Measurements from ENCODE around the gene IL24.

DNA sequence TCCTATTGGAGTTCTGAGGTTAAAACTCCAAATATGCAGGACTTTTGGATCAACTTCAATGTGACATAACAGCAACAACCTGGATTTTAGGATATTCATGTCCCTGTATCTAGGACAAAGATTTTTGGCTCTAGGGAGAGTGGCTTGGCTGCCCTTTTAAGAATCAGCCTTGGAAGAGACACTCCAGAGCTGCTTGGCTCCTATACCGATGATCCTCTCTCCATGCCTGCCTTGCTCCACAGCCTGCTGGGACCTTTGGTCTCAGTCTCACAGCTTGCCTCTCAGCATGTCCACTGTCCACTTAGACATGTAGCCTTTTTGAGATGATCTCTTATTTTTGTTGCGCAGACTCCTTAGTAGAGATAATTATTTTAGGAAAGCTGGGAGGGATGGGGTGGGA lies 29.0 kb downstream of the IL24 start:
- TF ChIP-seq, protein P1, sequence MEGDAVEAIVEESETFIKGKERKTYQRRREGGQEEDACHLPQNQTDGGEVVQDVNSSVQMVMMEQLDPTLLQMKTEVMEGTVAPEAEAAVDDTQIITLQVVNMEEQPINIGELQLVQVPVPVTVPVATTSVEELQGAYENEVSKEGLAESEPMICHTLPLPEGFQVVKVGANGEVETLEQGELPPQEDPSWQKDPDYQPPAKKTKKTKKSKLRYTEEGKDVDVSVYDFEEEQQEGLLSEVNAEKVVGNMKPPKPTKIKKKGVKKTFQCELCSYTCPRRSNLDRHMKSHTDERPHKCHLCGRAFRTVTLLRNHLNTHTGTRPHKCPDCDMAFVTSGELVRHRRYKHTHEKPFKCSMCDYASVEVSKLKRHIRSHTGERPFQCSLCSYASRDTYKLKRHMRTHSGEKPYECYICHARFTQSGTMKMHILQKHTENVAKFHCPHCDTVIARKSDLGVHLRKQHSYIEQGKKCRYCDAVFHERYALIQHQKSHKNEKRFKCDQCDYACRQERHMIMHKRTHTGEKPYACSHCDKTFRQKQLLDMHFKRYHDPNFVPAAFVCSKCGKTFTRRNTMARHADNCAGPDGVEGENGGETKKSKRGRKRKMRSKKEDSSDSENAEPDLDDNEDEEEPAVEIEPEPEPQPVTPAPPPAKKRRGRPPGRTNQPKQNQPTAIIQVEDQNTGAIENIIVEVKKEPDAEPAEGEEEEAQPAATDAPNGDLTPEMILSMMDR (IDR thresholded peaks at IDR 0.05; ENCODE audit: low read depth, low read length) = no peak
- no peak for TF ChIP-seq EZH2phosphoT487 (IDR thresholded peaks at IDR 0.05; ENCODE audit: low read depth)
